IMR-90 (cell line): ENCODE data around the gene ZFR. TPM values are rescaled to one million over a fixed set of nuclear protein-coding genes. Genes with fewer than 3 reads are reported as not detected.

Experiments
- ATAC-seq: fragments of 200-7000 bp; cut with Tn5 transposase; 2 replicates; pipeline ENCODE4 v1.9.1; 2020; ENCODE audit warnings: low read depth, mild to moderate bottlenecking, moderate library complexity
- BruUV-seq: library from RNA; stranded (reverse); fragments of 400-500 nt; replicated peaks from 2 replicates; lab custom pipeline; 2021; lab: Mats Ljungman, UMichigan
- CTCF ChIA-PET: fragments of 300-600 bp; formaldehyde crosslinking; extraction: SDS; loops from one replicate; lab custom pipeline; 2021; ENCODE audit warnings: antibody characterized with exemption; lab: Yijun Ruan, JAX
- POLR2A ChIA-PET: fragments of 300-600 bp; sonication (Branson Sonifier 250); formaldehyde crosslinking; loops from one replicate; lab custom pipeline; 2022; ENCODE audit warnings: antibody characterized with exemption; ENCODE audit not compliant: unreplicated experiment; lab: Charles Lee
- DNase-seq: peaks from one replicate; pipeline ENCODE4 v3.0.0; 2013
- H2AFZ ChIP-seq: replicated peaks from 2 replicates; pipeline ENCODE3; 2013; ENCODE audit warnings: low read length, mild to moderate bottlenecking; ENCODE audit not compliant: poor library complexity
- H2AK5ac ChIP-seq: 2 replicates; pipeline ENCODE4 v1.6.1; 2013; ENCODE audit warnings: low read depth, low read length, inconsistent platforms
- H2AK9ac ChIP-seq: replicated peaks from 2 replicates; pipeline ENCODE3; 2013; ENCODE audit warnings: mild to moderate bottlenecking, low read depth, low read length, moderate library complexity; ENCODE audit not compliant: poor library complexity
- H2BK120ac ChIP-seq: 2 replicates; pipeline ENCODE4 v1.6.1; 2013; ENCODE audit warnings: low read depth, low read length, inconsistent platforms
- H2BK15ac ChIP-seq: 3 replicates; pipeline ENCODE4 v1.6.1; 2013; ENCODE audit warnings: low read depth, low read length, inconsistent platforms
- H2BK20ac ChIP-seq: 2 replicates; pipeline ENCODE4 v1.6.1; 2013; ENCODE audit warnings: low read depth, mild to moderate bottlenecking, inconsistent platforms, low read length, moderate library complexity
- H2BK5ac ChIP-seq: 2 replicates; pipeline ENCODE4 v1.6.1; 2013; ENCODE audit warnings: mild to moderate bottlenecking, low read depth, low read length, inconsistent platforms; ENCODE audit not compliant: poor library complexity, severe bottlenecking
- H3K14ac ChIP-seq: replicated peaks from 2 replicates; pipeline ENCODE4 v1.6.1; 2013; ENCODE audit warnings: low read depth, low read length, inconsistent platforms
- H3K18ac ChIP-seq: 2 replicates; pipeline ENCODE4 v1.6.1; 2013; ENCODE audit warnings: low read depth, low read length, control low read depth
- H3K23ac ChIP-seq: 2 replicates; pipeline ENCODE4 v1.6.1; 2013; ENCODE audit warnings: low read depth, low read length, inconsistent platforms
- H3K27ac ChIP-seq: 2 replicates; pipeline ENCODE4 v1.5.1; 2013; ENCODE audit warnings: mild to moderate bottlenecking, control low read depth, low read length; ENCODE audit not compliant: insufficient read depth
- H3K27me3 ChIP-seq: 2 replicates; pipeline ENCODE4 v1.6.1; 2013; ENCODE audit warnings: low read length; ENCODE audit not compliant: control insufficient read depth, insufficient read depth
- H3K36me3 ChIP-seq: 2 replicates; pipeline ENCODE4 v1.6.1; 2013; ENCODE audit warnings: low read length, mixed read lengths; ENCODE audit not compliant: control insufficient read depth, insufficient read depth
- H3K4ac ChIP-seq: 2 replicates; pipeline ENCODE4 v1.6.1; 2013; ENCODE audit warnings: low read depth, low read length, inconsistent platforms
- H3K4me1 ChIP-seq: 2 replicates; pipeline ENCODE4 v1.6.1; 2013; ENCODE audit warnings: low read length, mixed read lengths; ENCODE audit not compliant: control insufficient read depth, insufficient read depth
- H3K4me2 ChIP-seq: 2 replicates; pipeline ENCODE4 v1.6.1; 2013; ENCODE audit warnings: low read depth, mild to moderate bottlenecking, control low read depth, low read length, moderate library complexity
- H3K4me3 ChIP-seq: 2 replicates; pipeline ENCODE4 v1.5.1; 2013; ENCODE audit warnings: low read depth, mild to moderate bottlenecking, control low read depth, low read length, moderate library complexity; ENCODE audit not compliant: insufficient read depth
- H3K56ac ChIP-seq: 2 replicates; pipeline ENCODE4 v1.6.1; 2013; ENCODE audit warnings: low read length, inconsistent platforms; ENCODE audit not compliant: insufficient read depth; ENCODE audit errors: extremely low read depth
- H3K79me1 ChIP-seq, 2 experiments: 2 replicates each; pipeline ENCODE4 v1.6.1; 2013; ENCODE audit warnings: low read length in 2 of 2, inconsistent platforms in 1 of 2, low read depth in 1 of 2
- H3K9ac ChIP-seq: 2 replicates; pipeline ENCODE4 v1.6.1; 2013; ENCODE audit warnings: low read depth, low read length, control low read depth
- H3K9me1 ChIP-seq: 2 replicates; pipeline ENCODE4 v1.6.1; 2013; ENCODE audit warnings: low read length, inconsistent platforms; ENCODE audit not compliant: insufficient read depth
- H3K9me3 ChIP-seq: 2 replicates; pipeline ENCODE4 v1.6.1; 2013; ENCODE audit warnings: low read length; ENCODE audit not compliant: control insufficient read depth, insufficient read depth
- H4K20me1 ChIP-seq: 2 replicates; pipeline ENCODE4 v1.6.1; 2013; ENCODE audit warnings: low read length, inconsistent platforms; ENCODE audit not compliant: insufficient read depth
- H4K5ac ChIP-seq: 2 replicates; pipeline ENCODE4 v1.6.1; 2013; ENCODE audit warnings: mild to moderate bottlenecking, low read depth, low read length, control low read depth
- H4K8ac ChIP-seq, 2 experiments: 2 replicates each; pipeline ENCODE4 v1.6.1; 2013; ENCODE audit warnings: low read depth in 2 of 2, low read length in 2 of 2, control low read depth in 1 of 2, inconsistent platforms in 1 of 2
- H4K91ac ChIP-seq: 2 replicates; pipeline ENCODE4 v1.6.1; 2013; ENCODE audit warnings: low read depth, low read length, inconsistent platforms; ENCODE audit not compliant: insufficient read depth
- BHLHE40 ChIP-seq: fragments of 150-350 bp; IDR thresholded peaks from 2 replicates; pipeline ENCODE4 v1.6.1; 2016; ENCODE audit warnings: mild to moderate bottlenecking, low read depth, low read length
- CEBPB ChIP-seq: IDR thresholded peaks from 2 replicates; pipeline ENCODE4 v1.6.1; 2012; ENCODE audit warnings: low read depth, low read length, improper control_type of control experiment
- CHD1 ChIP-seq: IDR thresholded peaks from 2 replicates; pipeline ENCODE4 v1.6.1; 2012; ENCODE audit warnings: low read depth, low read length, improper control_type of control experiment
- FOS ChIP-seq: fragments of 150-350 bp; IDR thresholded peaks from 2 replicates; pipeline ENCODE4 v1.6.1; 2016; ENCODE audit warnings: low read depth, low read length
- MAFK ChIP-seq: IDR thresholded peaks from 2 replicates; pipeline ENCODE4 v1.6.1; 2012; ENCODE audit warnings: low read depth, low read length, improper control_type of control experiment
- MAZ ChIP-seq: IDR thresholded peaks from 2 replicates; pipeline ENCODE4 v1.6.1; 2012; ENCODE audit warnings: low read depth, mild to moderate bottlenecking, low read length, improper control_type of control experiment, moderate library complexity, borderline replicate concordance
- MXI1 ChIP-seq: IDR thresholded peaks from 2 replicates; pipeline ENCODE4 v1.6.1; 2012; ENCODE audit warnings: low read depth, mild to moderate bottlenecking, low read length, moderate library complexity, borderline replicate concordance
- NFE2L2 ChIP-seq: fragments of 150-350 bp; IDR thresholded peaks from 2 replicates; pipeline ENCODE4 v1.6.1; 2016; ENCODE audit warnings: low read depth, mild to moderate bottlenecking, low read length
- POLR2A ChIP-seq: IDR thresholded peaks from 2 replicates; pipeline ENCODE4 v1.6.1; 2012; ENCODE audit warnings: mild to moderate bottlenecking, low read depth, low read length
- RAD21 ChIP-seq: IDR thresholded peaks from 2 replicates; pipeline ENCODE4 v1.6.1; 2012; ENCODE audit warnings: low read length, improper control_type of control experiment
- RCOR1 ChIP-seq: IDR thresholded peaks from 2 replicates; pipeline ENCODE4 v1.6.1; 2012; ENCODE audit warnings: mild to moderate bottlenecking, low read length, improper control_type of control experiment; ENCODE audit not compliant: insufficient replicate concordance
- RFX5 ChIP-seq: IDR thresholded peaks from 2 replicates; pipeline ENCODE4 v1.8.0; 2012; ENCODE audit warnings: low read depth, mild to moderate bottlenecking, low read length, moderate library complexity
- SMC3 ChIP-seq: fragments of 150-350 bp; IDR thresholded peaks from 2 replicates; pipeline ENCODE4 v1.6.1; 2016; ENCODE audit warnings: low read depth, mild to moderate bottlenecking, antibody characterized with exemption, low read length, moderate library complexity
- USF2 ChIP-seq: fragments of 150-350 bp; IDR thresholded peaks from 2 replicates; pipeline ENCODE4 v1.6.1; 2017; ENCODE audit warnings: mild to moderate bottlenecking, antibody characterized with exemption, low read length, low read depth
- WGBS, 2 experiments: methylation state at CpG; one replicate each; pipeline versions ENCODE4 v1.1.5 to v1.1.7; 2013; ENCODE audit warnings: missing lambda C conversion rate in 2 of 2; ENCODE audit not compliant: insufficient read length in 1 of 2; ENCODE audit errors: extremely low coverage in 2 of 2; 5-methylcytosine and 5-hydroxymethylcytosine counted together
- dilution Hi-C: fragments of 300-500 bp; cut with HindIII; formaldehyde crosslinking; loops from one replicate; pipeline ENCODE4 v1.14.3; 2018; ENCODE audit warnings: low sequenced_read_pairs; ENCODE audit not compliant: unreplicated experiment
- in situ Hi-C: fragments of 300-500 bp; cut with MboI; formaldehyde crosslinking; loops from 3 replicates; pipeline ENCODE4 v1.14.3; 2019; ENCODE audit warnings: low sequenced_read_pairs, inconsistent platforms, mixed read lengths
- intact Hi-C: fragments of 100-400 bp; cut with micrococcal nuclease; formaldehyde crosslinking; loops from 2 replicates; pipeline ENCODE4 v1.10.0; 2022
- polyA plus RNA-seq, 3 experiments: library from polyadenylated mRNA; depleted of rRNA; stranded (reverse); fragments of >200 nt; gene quantifications; 2 replicates each; pipeline ENCODE4 v1.2.3, GENCODE V29; 2012; ENCODE audit warnings: low replicate concordance in 1 of 3
- total RNA-seq: library from RNA; depleted of rRNA; stranded (reverse); fragments of >200 nt; gene quantifications from 2 replicates; pipeline ENCODE4 v1.2.3, GENCODE V29; 2012
- TF ChIP-seq, protein P1 (sequence below): conservative IDR thresholded peaks from 2 replicates; pipeline ENCODE4 v1.5.1; 2012; ENCODE audit warnings: mild to moderate bottlenecking, low read depth, low read length, improper control_type of control experiment
- TF ChIP-seq, protein P2 (sequence below): fragments of 150-350 bp; IDR thresholded peaks from 2 replicates; pipeline ENCODE4 v1.6.1; 2016; ENCODE audit warnings: low read depth, mild to moderate bottlenecking, low read length, moderate library complexity, borderline replicate concordance

ZFR gene
- total and polyA plus RNA-seq, 2 of the 4 experiments (the other 2 are of a cell fraction), result 30.4 to 81.4 TPM

- Histone ChIP-seq H3K9ac (no peak overlapping the region), H4K8ac (no peak overlapping the region), H2AFZ (no peak overlapping the region), H3K36me3 (no peaks in the 10 kb centered on the region), H4K91ac (no peak overlapping the region), H3K4me2 (no peak overlapping the region), H2BK20ac (no peak overlapping the region), H3K79me1 (no peaks in the 10 kb centered on the region), H3K9me3 (peaks cover 13% of the 10 kb centered on the region), H3K23ac (no peak overlapping the region), H3K56ac (no peak overlapping the region), H3K4ac (no peak overlapping the region), H2BK120ac (no peak overlapping the region), H2BK5ac (no peak overlapping the region), H3K14ac (no peak overlapping the region), H3K18ac (no peak overlapping the region), H4K5ac (no peak overlapping the region), H3K4me3 (no peak overlapping the region), H2AK9ac (no peak overlapping the region), H3K4me1 (no peaks in the 10 kb centered on the region), H3K27ac (no peak overlapping the region), H4K20me1 (no peaks in the 10 kb centered on the region), H2BK15ac (no peak overlapping the region), H3K27me3 (no peaks in the 10 kb centered on the region), H3K9me1 (no peaks in the 10 kb centered on the region), H2AK5ac (no peak overlapping the region)
- 100% methylated on average over 1 of the region's 2 CpGs; no CpG with 5 or more reads in 1 of the 2 experiments for WGBS, 2 experiments
- in situ Hi-C loops (no loop called here), intact Hi-C loops (no loop called here), dilution Hi-C loops (no loop called here)
- TF ChIP-seq RFX5 (no peak), MAZ (no peak), BHLHE40 (no peak), CEBPB (no peak), CHD1 (no peak), RCOR1 (no peak), MXI1 (no peak), POLR2A (no peak), FOS (no peak), MAFK (no peak), RAD21 (no peak), NFE2L2 (no peak), SMC3 (no peak), USF2 (no peak)
- TF ChIP-seq, protein P1, sequence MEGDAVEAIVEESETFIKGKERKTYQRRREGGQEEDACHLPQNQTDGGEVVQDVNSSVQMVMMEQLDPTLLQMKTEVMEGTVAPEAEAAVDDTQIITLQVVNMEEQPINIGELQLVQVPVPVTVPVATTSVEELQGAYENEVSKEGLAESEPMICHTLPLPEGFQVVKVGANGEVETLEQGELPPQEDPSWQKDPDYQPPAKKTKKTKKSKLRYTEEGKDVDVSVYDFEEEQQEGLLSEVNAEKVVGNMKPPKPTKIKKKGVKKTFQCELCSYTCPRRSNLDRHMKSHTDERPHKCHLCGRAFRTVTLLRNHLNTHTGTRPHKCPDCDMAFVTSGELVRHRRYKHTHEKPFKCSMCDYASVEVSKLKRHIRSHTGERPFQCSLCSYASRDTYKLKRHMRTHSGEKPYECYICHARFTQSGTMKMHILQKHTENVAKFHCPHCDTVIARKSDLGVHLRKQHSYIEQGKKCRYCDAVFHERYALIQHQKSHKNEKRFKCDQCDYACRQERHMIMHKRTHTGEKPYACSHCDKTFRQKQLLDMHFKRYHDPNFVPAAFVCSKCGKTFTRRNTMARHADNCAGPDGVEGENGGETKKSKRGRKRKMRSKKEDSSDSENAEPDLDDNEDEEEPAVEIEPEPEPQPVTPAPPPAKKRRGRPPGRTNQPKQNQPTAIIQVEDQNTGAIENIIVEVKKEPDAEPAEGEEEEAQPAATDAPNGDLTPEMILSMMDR, result no peak
- TF ChIP-seq, protein P2, sequence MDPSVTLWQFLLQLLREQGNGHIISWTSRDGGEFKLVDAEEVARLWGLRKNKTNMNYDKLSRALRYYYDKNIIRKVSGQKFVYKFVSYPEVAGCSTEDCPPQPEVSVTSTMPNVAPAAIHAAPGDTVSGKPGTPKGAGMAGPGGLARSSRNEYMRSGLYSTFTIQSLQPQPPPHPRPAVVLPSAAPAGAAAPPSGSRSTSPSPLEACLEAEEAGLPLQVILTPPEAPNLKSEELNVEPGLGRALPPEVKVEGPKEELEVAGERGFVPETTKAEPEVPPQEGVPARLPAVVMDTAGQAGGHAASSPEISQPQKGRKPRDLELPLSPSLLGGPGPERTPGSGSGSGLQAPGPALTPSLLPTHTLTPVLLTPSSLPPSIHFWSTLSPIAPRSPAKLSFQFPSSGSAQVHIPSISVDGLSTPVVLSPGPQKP, result no peak
- DNase-seq, result no peak
- BruUV-seq, result no TSS peak
- POLR2A ChIA-PET, result no interaction called here
- CTCF ChIA-PET, result no interaction called here
- ATAC-seq, result no peak
Measured at GRCh38 chr5:32343058-32343672, 101.4 kb downstream of the ZFR start.
